Cerebellar nuclear complex (tissue), 1 donor: ENCODE data around the gene REXO1.
"Not testable (repeated sequence)": the region's sequence is repeated elsewhere in the genome, so short reads cannot be mapped to it uniquely, and the experiment has no call there.

ENCODE experiments used
- DNase-seq, 2 experiments: peaks; one replicate each; lab custom pipeline; 2025; lab: John Stamatoyannopoulos, UW

The REXO1 gene

GRCh38 chr19:1813192-1814182 lies 34.8 kb downstream of the REXO1 start:
- no peak for DNase-seq

DNA sequence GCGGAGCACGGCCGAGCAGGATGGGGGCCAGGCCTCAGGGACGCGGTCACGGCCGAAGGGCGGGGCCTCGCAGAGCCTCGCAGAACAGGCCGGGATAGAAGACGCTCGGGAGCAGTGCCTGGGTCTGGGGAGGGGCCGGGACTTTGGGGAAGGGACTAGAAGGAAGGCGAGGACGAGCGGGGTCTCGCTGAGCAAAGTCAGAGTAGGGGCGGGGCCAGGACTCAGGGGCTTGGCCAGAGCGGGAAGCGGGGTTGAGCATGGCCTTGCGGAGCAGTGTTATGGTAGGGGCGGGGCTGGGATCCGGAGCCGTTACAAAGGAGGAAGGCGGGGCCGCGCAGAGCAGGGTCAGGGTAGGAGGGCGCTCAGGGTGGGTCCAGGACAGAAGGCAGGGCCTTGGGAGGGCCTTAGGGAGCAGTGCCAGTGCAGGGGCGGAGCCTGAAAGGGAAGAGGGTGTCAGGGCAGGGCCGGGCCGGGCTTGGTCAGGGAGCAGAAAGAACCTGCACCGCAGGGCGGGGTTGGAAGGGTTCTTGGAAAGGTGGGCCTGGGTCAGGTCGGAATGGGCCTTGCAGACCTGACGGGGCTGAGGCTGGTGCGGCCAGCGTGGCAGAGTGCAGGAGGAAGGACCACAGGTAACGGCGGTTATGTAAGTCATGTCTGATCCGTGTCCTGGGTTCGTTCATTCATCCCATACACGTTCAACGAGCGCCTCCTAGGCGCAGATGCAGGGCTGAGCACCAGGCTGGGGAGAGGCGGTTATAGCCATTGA lies 35.7 kb downstream of the REXO1 start:
- DNase-seq, result peak in 1 of 2 experiments; percentile 11

DNA sequence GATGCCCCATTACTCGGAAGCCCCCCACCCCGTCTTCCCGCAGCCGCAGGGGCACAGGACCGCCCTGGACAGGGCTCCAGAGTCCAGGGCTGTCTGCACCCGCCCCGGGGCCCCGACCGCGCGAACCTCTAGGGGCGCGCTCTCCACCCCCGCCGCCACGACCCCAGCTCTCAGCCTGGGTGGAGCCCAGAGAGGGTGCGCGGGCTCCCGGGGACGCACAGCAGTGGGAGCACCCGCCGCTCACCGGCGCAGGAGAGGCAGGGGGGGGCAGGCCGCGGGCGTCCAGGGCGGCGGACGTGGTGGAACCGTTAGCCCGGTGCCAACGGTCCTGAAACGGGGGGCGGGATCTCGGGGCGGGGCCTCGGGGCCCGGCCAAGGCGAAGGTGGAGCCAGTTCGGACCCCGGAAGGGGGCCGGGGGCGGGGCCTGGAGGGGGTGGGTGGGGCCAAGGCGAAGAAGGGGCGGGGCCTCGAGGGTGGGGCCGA lies 36.3 kb downstream of the REXO1 start, which contains the start of gene ATP8B3:
Gene ATP8B3, minus strand, starts transcription at position 335 of the 484 bp plus-strand sequence. CDS start 540 bp downstream, outside the sequence.
- no peak for DNase-seq

DNA sequence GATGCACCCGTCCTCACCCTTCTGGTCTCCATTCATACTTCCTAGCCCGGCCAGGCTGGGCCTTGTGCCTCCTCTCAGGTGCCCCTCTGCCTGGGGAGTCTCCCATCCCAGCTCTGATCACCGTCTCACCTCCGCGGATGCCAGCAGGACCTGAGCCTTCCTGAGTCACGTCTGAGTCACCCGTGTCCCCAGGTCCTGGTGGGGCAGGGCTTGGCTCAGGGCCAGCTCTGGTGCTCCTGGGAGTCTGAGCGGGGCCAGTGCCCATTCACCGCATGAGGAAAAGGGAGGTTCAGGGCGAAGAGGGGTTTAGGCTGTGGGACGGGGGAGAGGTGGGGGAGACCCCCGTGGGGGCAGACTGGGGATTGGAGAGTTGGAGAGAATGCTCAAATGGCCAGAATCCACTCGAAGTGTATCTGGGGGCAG lies 36.8 kb downstream of the REXO1 start:
- no peak for DNase-seq

- DNase-seq, result no peak
These were observed 37.7 kb downstream of the REXO1 start for GRCh38 chr19:1810439-1811160.

GRCh38 chr19:1809678-1810077 lies 38.6 kb downstream of the REXO1 start:
- DNase-seq, result no peak

DNA sequence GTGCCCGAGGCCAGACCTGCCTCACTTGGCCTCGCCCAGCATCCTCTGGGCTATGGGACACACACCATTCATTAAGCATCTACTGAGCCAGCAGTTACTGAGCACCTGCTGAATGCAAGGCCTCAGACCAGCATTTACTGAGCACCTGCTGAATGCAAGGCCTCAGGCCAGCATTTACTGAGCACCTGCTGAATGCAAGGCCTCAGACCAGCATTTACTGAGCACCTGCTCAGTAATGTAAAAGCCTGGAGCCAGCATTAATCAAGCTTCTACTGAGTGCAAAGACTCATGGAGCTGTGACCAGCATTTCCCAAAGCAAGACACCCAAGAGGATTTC lies 39.9 kb downstream of the REXO1 start:
- no peak for DNase-seq

DNA sequence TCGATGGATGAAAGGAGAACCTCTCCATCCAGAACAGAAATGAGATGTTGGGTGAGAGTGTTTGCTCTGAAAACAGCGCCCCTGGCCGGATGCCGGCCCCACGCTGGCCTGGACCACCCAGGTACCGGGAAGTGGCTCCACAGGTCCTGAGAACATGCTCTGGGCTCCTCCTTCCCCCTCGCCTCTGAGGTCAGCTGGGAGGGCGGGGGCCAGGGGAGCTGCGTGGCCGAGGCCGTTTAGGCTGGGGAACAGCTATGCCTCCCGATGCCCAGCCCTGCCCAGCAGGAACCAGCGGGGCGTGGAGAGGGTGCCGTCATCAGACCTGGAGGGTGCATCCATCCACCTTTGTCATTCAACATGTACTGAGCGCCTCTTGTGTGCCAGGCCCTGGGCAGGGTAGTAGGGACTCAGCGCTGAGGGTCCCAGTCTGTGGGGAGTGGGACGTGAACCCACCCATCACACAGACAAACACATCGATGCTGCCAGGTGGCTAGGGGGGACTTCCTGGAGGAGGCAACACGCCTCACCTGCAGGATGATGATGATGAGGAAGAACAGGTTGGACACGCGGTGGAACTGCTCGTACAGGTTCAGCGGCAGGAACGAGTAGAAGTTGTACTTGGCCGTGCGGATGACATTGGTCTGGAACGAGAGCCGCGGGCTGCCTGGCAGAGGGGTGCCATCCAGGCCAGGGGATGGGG lies 40.4 kb downstream of the REXO1 start:
- no peak for DNase-seq

- DNase-seq, result no peak
These were observed 41.1 kb downstream of the REXO1 start for GRCh38 chr19:1807030-1807694.

DNA sequence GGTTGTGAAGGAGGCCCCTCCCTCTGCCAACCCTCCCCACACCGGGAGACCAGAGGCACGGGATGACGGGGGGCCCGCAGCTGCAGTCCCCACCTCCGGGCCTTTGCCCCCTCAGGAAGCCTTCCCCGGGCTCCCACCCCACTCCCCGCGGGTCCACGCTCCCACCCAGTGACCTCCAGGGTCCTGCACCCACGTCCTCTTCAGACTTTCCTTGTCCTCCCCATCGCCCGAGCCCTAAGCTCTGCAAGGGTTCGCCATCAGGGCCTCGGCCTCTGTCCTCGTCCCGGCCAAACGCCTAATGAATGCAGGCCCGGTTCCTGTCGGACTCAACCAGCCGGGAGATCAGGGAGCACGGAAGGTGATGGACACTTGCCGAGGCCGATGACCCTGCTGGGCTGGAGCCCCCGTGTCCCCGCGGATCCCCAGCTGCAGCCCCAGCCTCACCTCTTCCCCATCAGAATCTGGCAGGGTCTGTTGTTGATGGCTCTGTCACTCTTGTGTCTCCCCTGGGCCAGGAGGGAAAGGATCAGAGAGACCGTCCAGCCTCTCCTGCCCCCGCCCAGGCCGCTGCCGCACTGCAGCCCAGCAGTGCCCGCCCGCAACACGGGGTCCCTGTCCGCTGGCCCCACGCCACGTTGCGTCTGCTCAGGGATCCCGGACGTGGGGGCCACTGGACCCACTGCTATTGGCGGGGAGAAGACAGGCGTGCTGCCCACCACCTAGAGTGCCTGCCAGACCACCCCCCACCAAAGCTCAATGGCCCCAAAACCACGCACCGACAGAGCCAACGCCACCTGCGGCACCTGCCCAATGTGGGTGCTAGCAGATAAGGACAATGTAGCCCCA lies 41.9 kb downstream of the REXO1 start:
- DNase-seq, result no peak

DNA sequence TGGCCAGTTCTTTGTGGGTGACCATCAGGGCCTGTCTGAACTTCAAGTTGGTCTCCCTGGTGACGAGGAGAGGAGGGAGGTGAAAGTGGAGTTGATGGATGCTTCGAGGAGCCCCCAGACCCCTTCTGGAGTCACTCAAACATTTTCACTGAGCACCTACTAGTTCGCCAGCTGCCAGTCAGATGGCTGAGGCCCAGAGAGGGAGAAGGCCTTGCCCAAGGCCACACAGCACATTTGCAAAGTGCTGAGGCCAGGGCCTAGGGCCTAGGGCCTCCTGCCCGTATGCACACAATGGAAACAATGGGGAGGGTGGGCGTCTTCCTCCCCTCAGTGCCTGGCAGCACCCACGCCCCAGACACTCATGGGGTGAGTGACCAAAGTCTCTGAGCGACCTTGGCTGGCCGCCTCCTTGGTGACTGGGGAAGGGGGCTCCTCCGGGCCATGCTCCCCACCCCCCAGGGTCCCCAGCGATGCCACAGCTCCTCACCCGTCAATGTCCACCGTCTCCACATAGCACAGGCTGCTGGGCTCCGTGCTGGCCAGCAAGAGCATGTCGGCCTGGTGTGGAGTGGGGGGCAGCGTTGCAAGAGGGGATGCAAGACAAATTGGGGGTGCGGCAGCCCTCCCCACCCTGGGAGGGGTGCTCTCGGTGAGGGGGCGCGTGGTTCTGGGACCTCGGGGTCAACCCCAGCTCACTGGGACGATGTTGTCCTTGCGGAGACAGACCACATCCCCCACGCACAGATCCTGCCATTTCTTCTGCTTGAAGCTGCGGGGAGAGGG lies 42.7 kb downstream of the REXO1 start:
- no peak for DNase-seq

GRCh38 chr19:1804858-1805257 lies 43.4 kb downstream of the REXO1 start:
- DNase-seq, result no peak

DNA sequence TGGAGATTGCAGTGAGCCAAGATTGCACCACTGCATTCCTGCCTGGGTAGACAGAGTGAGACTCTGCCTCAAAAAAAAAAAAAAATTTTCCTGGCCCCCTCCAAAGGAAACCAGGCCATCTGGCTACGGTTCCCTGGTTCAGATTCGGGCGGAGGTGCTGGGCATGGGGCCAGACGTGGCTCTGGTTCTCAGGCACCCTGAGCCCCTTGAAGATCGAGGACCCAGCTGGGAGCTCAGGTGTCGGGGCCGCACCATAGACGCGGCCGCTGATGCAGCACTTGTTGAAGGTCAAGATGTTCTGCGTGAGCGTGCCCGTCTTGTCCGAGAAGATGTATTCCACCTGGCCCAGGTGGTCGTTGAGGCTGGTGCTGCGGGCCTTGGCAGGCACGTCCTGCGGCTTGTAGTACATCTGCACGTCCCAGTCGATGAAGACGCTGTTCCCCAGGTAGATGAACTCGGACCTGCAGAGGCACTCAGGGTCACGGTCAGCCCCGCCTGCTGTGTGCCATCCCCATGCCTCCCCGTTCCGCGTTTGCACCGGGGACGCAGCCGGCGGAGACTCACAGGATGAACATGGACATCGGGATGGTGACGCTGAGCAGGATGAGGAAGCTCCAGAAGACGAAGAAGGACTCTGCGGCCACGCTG lies 48.5 kb downstream of the REXO1 start:
- no peak for DNase-seq

- not testable (repeated sequence) for DNase-seq
These were observed 51.0 kb downstream of the REXO1 start for GRCh38 chr19:1797313-1797712.

DNA sequence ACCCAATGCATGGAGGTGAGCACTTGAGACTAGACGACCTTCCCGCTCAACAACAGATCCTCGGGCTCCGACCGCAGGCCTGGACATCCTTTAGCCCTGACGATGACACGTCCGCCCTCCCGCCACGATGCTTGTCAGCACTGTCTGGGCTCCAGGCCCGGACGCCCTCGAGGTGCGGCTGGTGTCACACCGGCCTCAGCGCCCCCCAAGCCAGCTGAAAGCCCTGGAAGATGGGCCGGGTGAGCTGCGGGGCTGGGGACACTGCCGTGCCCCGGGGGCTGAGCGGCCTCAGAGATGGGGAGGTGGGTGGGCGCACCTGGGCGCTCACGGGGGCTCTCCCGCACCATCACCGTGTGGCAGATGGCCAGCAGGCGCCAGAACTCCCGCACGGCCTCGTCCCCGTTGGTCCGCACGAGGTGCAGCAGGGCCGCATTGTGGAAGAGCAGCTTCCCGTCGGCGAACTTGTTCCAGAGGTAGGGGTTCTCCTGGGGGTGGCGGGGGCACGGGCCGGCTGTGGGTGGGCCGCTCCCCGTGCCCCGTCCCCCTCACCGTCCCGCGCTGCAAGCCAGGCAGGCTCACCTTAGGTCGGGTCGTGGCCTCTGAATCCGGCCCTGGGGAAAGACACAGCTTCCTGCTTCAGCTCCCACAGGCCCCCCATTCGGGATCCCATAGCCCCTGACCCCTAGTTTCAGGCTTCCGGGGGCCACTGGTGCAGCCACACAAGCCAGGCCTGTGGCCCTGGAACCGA lies 51.7 kb downstream of the REXO1 start:
- DNase-seq, result no peak

GRCh38 chr19:1794424-1795172 lies 53.7 kb downstream of the REXO1 start:
- DNase-seq, result no peak

DNA sequence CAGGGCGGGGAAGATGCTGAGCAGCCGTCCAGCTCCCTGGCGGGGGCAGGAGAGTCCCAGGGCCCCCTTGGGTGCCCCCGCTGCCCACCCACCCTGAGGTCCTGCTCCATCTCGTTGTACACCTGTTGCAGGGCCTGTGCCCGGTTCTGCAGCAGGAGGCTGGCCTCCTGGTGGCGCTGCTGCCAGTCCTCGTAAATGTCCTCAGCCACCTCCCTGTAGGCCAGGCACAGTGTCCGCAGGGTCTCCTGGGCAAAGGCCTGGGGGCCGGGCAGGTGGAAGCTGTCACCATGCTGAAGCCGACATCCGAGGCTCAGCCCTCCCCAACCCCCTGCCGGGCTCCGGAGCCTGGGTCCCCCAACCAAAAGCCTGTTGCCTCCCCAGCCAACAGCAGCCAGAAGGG lies 56.4 kb downstream of the REXO1 start:
- DNase-seq, result no peak
